Astrocyte (in vitro differentiated cells and primary cell): ENCODE data around the gene CNOT3.

Experiments used
- EZH2 ChIP-seq: IDR thresholded peaks from 2 replicates; pipeline ENCODE4 v1.6.1; 2012; ENCODE audit warnings: mild to moderate bottlenecking, low read length, inconsistent platforms; ENCODE audit not compliant: insufficient read depth
- TF ChIP-seq, protein P1 (sequence below): IDR thresholded peaks from 2 replicates; pipeline ENCODE4 v1.5.1; 2011; ENCODE audit warnings: low read depth, mild to moderate bottlenecking, inconsistent platforms, low read length, moderate library complexity; ENCODE audit not compliant: insufficient read depth

- TF ChIP-seq EZH2 = no peak
- TF ChIP-seq, protein P1, sequence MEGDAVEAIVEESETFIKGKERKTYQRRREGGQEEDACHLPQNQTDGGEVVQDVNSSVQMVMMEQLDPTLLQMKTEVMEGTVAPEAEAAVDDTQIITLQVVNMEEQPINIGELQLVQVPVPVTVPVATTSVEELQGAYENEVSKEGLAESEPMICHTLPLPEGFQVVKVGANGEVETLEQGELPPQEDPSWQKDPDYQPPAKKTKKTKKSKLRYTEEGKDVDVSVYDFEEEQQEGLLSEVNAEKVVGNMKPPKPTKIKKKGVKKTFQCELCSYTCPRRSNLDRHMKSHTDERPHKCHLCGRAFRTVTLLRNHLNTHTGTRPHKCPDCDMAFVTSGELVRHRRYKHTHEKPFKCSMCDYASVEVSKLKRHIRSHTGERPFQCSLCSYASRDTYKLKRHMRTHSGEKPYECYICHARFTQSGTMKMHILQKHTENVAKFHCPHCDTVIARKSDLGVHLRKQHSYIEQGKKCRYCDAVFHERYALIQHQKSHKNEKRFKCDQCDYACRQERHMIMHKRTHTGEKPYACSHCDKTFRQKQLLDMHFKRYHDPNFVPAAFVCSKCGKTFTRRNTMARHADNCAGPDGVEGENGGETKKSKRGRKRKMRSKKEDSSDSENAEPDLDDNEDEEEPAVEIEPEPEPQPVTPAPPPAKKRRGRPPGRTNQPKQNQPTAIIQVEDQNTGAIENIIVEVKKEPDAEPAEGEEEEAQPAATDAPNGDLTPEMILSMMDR = no peak
Measured at GRCh38 chr19:54169149-54169740, 31.7 kb downstream of the CNOT3 start.
